ENCODE results near the gene LCORL. TPM values are rescaled to one million over a fixed set of nuclear protein-coding genes. Genes with fewer than 3 reads are reported as not detected.

Gene LCORL
- total and polyA plus RNA-seq, 2 donors from 2014 or later = 2.8 to 13.7 TPM

DNA sequence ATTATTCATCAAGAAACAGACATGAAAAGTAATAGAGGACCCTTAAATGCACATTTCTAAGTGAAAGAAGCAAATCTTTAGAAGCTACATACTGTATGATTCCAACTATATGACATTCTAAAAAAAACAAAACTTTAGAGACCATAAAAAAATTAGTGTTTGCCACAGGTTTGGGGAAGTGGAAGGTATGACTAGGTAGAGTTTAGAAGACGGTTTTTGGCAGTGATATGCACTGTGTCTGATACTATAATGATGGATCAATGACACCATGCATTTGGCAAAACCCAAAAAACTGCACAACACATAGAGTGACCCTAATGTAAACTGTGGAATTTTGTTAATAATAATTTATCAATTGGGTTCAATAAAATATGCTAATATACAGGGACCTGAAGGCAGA, 54.5 kb downstream of the LCORL start:
- intact Hi-C loops (cut with DNase I) = no loop called here
- H3K36me3 ChIP-seq (ENCODE audit: control insufficient read depth in 2 of 3, insufficient read depth in 3 of 3, low read length in 3 of 3) = no peaks in the 10 kb centered on the region
- no peak overlapping the region for H3K4me3 ChIP-seq (ENCODE audit: low read length in 3 of 3)
- no peaks in the 10 kb centered on the region for H3K27me3 ChIP-seq (ENCODE audit: control insufficient read depth, insufficient read depth, low read length)
- no peak for TF ChIP-seq CTCF (IDR thresholded peaks at IDR 0.05; ENCODE audit: borderline replicate concordance, extremely low read depth, insufficient read depth)
- no peaks in the 10 kb centered on the region for H3K9me3 ChIP-seq (ENCODE audit: control insufficient read depth in 2 of 3, insufficient read depth in 1 of 3, low read length in 3 of 3)
- H3K9ac ChIP-seq (ENCODE audit: low read length in 3 of 3) = no peak overlapping the region
- no peak overlapping the region for H3K27ac ChIP-seq (ENCODE audit: low read depth in 2 of 2, low read length in 2 of 2)
- H3K4me1 ChIP-seq (ENCODE audit: control insufficient read depth in 2 of 3, insufficient read depth in 2 of 3, low read depth in 1 of 3, low read length in 3 of 3) = no peaks in the 10 kb centered on the region
- DNase-seq = no peak
- no peak for FAIRE-seq

DNA sequence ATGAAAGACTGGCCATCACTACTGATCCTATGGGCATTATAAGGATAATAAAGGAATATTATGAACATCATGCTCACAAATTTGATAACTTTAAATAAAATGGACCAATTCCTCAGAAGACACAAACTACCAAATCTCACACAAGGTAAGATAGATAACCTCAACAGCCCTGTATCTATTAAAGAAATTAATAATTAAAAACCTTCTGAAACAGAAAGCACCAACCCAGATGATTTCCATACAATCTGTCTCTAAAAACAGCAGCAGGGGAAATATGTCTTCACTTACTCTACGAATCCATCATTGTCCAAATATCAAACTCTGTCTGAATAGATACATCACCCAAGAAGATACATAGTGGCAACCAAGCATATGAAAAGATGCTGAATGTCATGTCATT, 55.2 kb downstream of the LCORL start:
- no peak for FAIRE-seq
- no peak overlapping the region for H3K4me3 ChIP-seq (ENCODE audit: low read length in 3 of 3)
- TF ChIP-seq CTCF (IDR thresholded peaks at IDR 0.05; ENCODE audit: borderline replicate concordance, extremely low read depth, insufficient read depth) = no peak
- intact Hi-C loops (cut with DNase I) = no loop called here
- no peak overlapping the region for H3K27ac ChIP-seq (ENCODE audit: low read depth in 2 of 2, low read length in 2 of 2)
- DNase-seq = no peak
- no peaks in the 10 kb centered on the region for H3K4me1 ChIP-seq (ENCODE audit: control insufficient read depth in 2 of 3, insufficient read depth in 2 of 3, low read depth in 1 of 3, low read length in 3 of 3)
- H3K9ac ChIP-seq (ENCODE audit: low read length in 3 of 3) = no peak overlapping the region
- no peaks in the 10 kb centered on the region for H3K9me3 ChIP-seq (ENCODE audit: control insufficient read depth in 2 of 3, insufficient read depth in 1 of 3, low read length in 3 of 3)
- H3K27me3 ChIP-seq (ENCODE audit: control insufficient read depth, insufficient read depth, low read length) = no peaks in the 10 kb centered on the region
- no peaks in the 10 kb centered on the region for H3K36me3 ChIP-seq (ENCODE audit: control insufficient read depth in 2 of 3, insufficient read depth in 3 of 3, low read length in 3 of 3)

DNA sequence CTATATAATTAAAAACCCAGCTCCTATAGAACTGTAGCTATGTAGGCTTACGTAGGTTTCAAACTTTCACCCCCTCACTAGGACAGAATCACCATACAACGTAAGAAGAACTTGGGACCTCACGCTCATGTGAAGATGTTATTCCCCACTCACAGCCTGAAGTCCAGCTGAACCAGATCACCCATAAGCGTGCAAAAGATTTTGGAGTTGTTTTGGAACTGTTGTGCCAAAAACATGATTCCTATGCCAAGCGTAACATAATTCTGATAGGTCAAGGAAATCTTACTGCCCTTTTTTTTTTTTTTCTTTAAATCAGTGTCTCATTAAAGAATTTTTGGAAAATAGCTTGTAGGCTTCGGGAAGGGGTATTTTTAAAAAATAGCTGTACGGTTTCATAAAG, 57.0 kb downstream of the LCORL start:
- FAIRE-seq (no peak), DNase-seq (no peak)
- H3K4me1 ChIP-seq (ENCODE audit: control insufficient read depth in 2 of 3, insufficient read depth in 2 of 3, low read depth in 1 of 3, low read length in 3 of 3) = no peaks in the 10 kb centered on the region
- intact Hi-C loops (cut with DNase I) = no loop called here
- no peaks in the 10 kb centered on the region for H3K27me3 ChIP-seq (ENCODE audit: control insufficient read depth, insufficient read depth, low read length)
- no peak for TF ChIP-seq CTCF (IDR thresholded peaks at IDR 0.05; ENCODE audit: borderline replicate concordance, extremely low read depth, insufficient read depth)
- no peak overlapping the region for H3K27ac ChIP-seq (ENCODE audit: low read depth in 2 of 2, low read length in 2 of 2)
- H3K36me3 ChIP-seq (ENCODE audit: control insufficient read depth in 2 of 3, insufficient read depth in 3 of 3, low read length in 3 of 3) = no peaks in the 10 kb centered on the region
- H3K9me3 ChIP-seq (ENCODE audit: control insufficient read depth in 2 of 3, insufficient read depth in 1 of 3, low read length in 3 of 3) = no peaks in the 10 kb centered on the region
- H3K4me3 ChIP-seq (ENCODE audit: low read length in 3 of 3) = no peak overlapping the region
- no peak overlapping the region for H3K9ac ChIP-seq (ENCODE audit: low read length in 3 of 3)

- H3K4me3 ChIP-seq (ENCODE audit: low read length in 3 of 3) = no peak overlapping the region
- H3K27me3 ChIP-seq (ENCODE audit: control insufficient read depth, insufficient read depth, low read length) = no peaks in the 10 kb centered on the region
- H3K27ac ChIP-seq (ENCODE audit: low read depth in 2 of 2, low read length in 2 of 2) = no peak overlapping the region
- H3K36me3 ChIP-seq (ENCODE audit: control insufficient read depth in 2 of 3, insufficient read depth in 3 of 3, low read length in 3 of 3) = no peaks in the 10 kb centered on the region
- intact Hi-C loops (cut with DNase I) = no loop called here
- H3K9ac ChIP-seq (ENCODE audit: low read length in 3 of 3) = no peak overlapping the region
- no peaks in the 10 kb centered on the region for H3K4me1 ChIP-seq (ENCODE audit: control insufficient read depth in 2 of 3, insufficient read depth in 2 of 3, low read depth in 1 of 3, low read length in 3 of 3)
- DNase-seq (no peak), FAIRE-seq (no peak)
- H3K9me3 ChIP-seq (ENCODE audit: control insufficient read depth in 2 of 3, insufficient read depth in 1 of 3, low read length in 3 of 3) = no peaks in the 10 kb centered on the region
- no peak for TF ChIP-seq CTCF (IDR thresholded peaks at IDR 0.05; ENCODE audit: borderline replicate concordance, extremely low read depth, insufficient read depth)
These were observed 59.4 kb downstream of the LCORL start for GRCh38 chr4:17962171-17962570.
